Cardiac muscle cell (in vitro differentiated cells and primary cell): ENCODE results near the gene LRP1B. TPM values are rescaled to one million over a fixed set of nuclear protein-coding genes. Genes with fewer than 3 reads are reported as not detected.

Experiments used
- DNase-seq, 2 donors: peaks; one replicate each; pipeline versions ENCODE4 v3.0.0 to v3.0.0-alpha.2; 2010 to 2017; ENCODE audit warnings: low read depth in 1 of 2, low spot score in 1 of 2
- H3K27ac ChIP-seq: fragments of 200-600 bp; sonication (generic); 2 replicates; pipeline ENCODE4 v1.5.1; 2016
- H3K27me3 ChIP-seq: fragments of 200-600 bp; sonication (generic); 2 replicates; pipeline ENCODE4 v1.6.0; 2016; ENCODE audit warnings: control low read depth
- H3K36me3 ChIP-seq: fragments of 200-600 bp; sonication (generic); 2 replicates; pipeline ENCODE4 v1.5.1; 2016; ENCODE audit warnings: control low read depth
- H3K4me1 ChIP-seq: fragments of 200-600 bp; sonication (generic); 2 replicates; pipeline ENCODE4 v1.8.1; 2017; ENCODE audit warnings: low read depth, mild to moderate bottlenecking, mixed run types
- H3K4me3 ChIP-seq: fragments of 200-600 bp; sonication (generic); 2 replicates; pipeline ENCODE4 v1.5.1; 2016; ENCODE audit warnings: mild to moderate bottlenecking
- H3K9me3 ChIP-seq: fragments of 200-600 bp; sonication (generic); 2 replicates; pipeline ENCODE4 v1.5.1; 2017; ENCODE audit warnings: low read depth, mild to moderate bottlenecking, control low read depth
- CTCF ChIP-seq: IDR thresholded peaks from 2 replicates; pipeline ENCODE4 v1.5.1; 2012; ENCODE audit warnings: low read depth, mild to moderate bottlenecking, low read length
- polyA plus RNA-seq: library from polyadenylated mRNA; unstranded; fragments of >200 nt; fragmentation: Nextera tagmentation; extraction: Ambion mirVana; gene quantifications from 2 replicates; pipeline ENCODE4 v1.2.1, GENCODE V29; 2016
- total RNA-seq: library from RNA; depleted of rRNA; stranded (reverse); fragments of >200 nt; gene quantifications from 2 replicates; pipeline ENCODE4 v1.2.3, GENCODE V29; 2016

LRP1B gene
- total and polyA plus RNA-seq, 2 experiments from 2014 or later, result 1.2 to 2.5 TPM

- DNase-seq, result no peak
- Histone ChIP-seq H3K36me3 (no peaks in the 10 kb centered on the region), H3K27me3 (no peaks in the 10 kb centered on the region), H3K9me3 (no peaks in the 10 kb centered on the region), H3K4me3 (no peak overlapping the region), H3K27ac (no peak overlapping the region), H3K4me1 (no peaks in the 10 kb centered on the region)
- TF ChIP-seq CTCF, result no peak
Observed at GRCh38 chr2:141323571-141323970, 807.2 kb downstream of the LRP1B start.

GRCh38 chr2:141317986-141318385 lies 812.8 kb downstream of the LRP1B start:
- Histone ChIP-seq H3K4me3 (no peak overlapping the region), H3K4me1 (no peaks in the 10 kb centered on the region), H3K36me3 (no peaks in the 10 kb centered on the region), H3K27ac (no peak overlapping the region), H3K9me3 (no peaks in the 10 kb centered on the region), H3K27me3 (no peaks in the 10 kb centered on the region)
- peak in 1 of 2 donors; percentile 9 for DNase-seq
- TF ChIP-seq CTCF, result no peak

GRCh38 chr2:141316606-141317005 lies 814.2 kb downstream of the LRP1B start:
- Histone ChIP-seq H3K36me3 (no peaks in the 10 kb centered on the region), H3K9me3 (no peaks in the 10 kb centered on the region), H3K4me3 (no peak overlapping the region), H3K4me1 (no peaks in the 10 kb centered on the region), H3K27me3 (no peaks in the 10 kb centered on the region), H3K27ac (no peak overlapping the region)
- no peak for TF ChIP-seq CTCF
- DNase-seq, result no peak

- no peak for TF ChIP-seq CTCF
- Histone ChIP-seq H3K4me3 (no peak overlapping the region), H3K9me3 (no peaks in the 10 kb centered on the region), H3K4me1 (no peaks in the 10 kb centered on the region), H3K27me3 (no peaks in the 10 kb centered on the region), H3K36me3 (no peaks in the 10 kb centered on the region), H3K27ac (no peak overlapping the region)
- no peak for DNase-seq
Observed at GRCh38 chr2:141316103-141316502, 814.7 kb downstream of the LRP1B start.

- H3K36me3 ChIP-seq, result no peaks in the 10 kb centered on the region
- no peak overlapping the region for H3K4me3 ChIP-seq
- H3K27me3 ChIP-seq, result no peaks in the 10 kb centered on the region
- no peak for DNase-seq
- no peak for TF ChIP-seq CTCF
- H3K27ac ChIP-seq, result no peak overlapping the region
- H3K9me3 ChIP-seq, result no peaks in the 10 kb centered on the region
- H3K4me1 ChIP-seq, result no peaks in the 10 kb centered on the region
Observed at GRCh38 chr2:141313972-141314371, 816.8 kb downstream of the LRP1B start.

GRCh38 chr2:141311430-141311829 lies 819.4 kb downstream of the LRP1B start:
- H3K9me3 ChIP-seq, result no peaks in the 10 kb centered on the region
- H3K27me3 ChIP-seq, result no peaks in the 10 kb centered on the region
- no peak for DNase-seq
- no peaks in the 10 kb centered on the region for H3K4me1 ChIP-seq
- H3K4me3 ChIP-seq, result no peak overlapping the region
- no peaks in the 10 kb centered on the region for H3K36me3 ChIP-seq
- no peak overlapping the region for H3K27ac ChIP-seq
- TF ChIP-seq CTCF, result no peak
